SK-N-SH treated with all-trans-retinoic acid at 6 μM for 48 hours (cell line): ENCODE results near the gene ECI2.

Source experiments
- ATAC-seq: fragments of 200-7000 bp; cut with Tn5 transposase; 3 replicates; pipeline ENCODE4 v1.9.1; 2020; ENCODE audit warnings: mild to moderate bottlenecking, moderate library complexity
- ARNTL ChIP-seq: fragments of 450-650 bp; formaldehyde crosslinking; IDR thresholded peaks from 2 replicates; pipeline ENCODE4 v1.5.0; 2020; ENCODE audit warnings: low read depth, mild to moderate bottlenecking, moderate library complexity, borderline replicate concordance
- BACH2 ChIP-seq: fragments of 250-450 bp; sonication (Bioruptor Pico); IDR thresholded peaks from 2 replicates; pipeline ENCODE4 v1.9.0; 2021; ENCODE audit warnings: mild to moderate bottlenecking, borderline replicate concordance
- CREB5 ChIP-seq: fragments of 250-450 bp; sonication (Bioruptor Pico); IDR thresholded peaks from 2 replicates; pipeline ENCODE4 v1.5.1; 2020; ENCODE audit warnings: low read depth, mild to moderate bottlenecking, moderate library complexity
- CSDC2 ChIP-seq: fragments of 250-450 bp; sonication (Bioruptor Pico); IDR thresholded peaks from 2 replicates; pipeline ENCODE4 v1.5.0; 2020; ENCODE audit warnings: mild to moderate bottlenecking, moderate library complexity
- CSRNP3 ChIP-seq: fragments of 250-450 bp; sonication (Bioruptor Pico); IDR thresholded peaks from 2 replicates; pipeline ENCODE4 v1.5.1; 2021; ENCODE audit warnings: mild to moderate bottlenecking, moderate library complexity
- ESRRG ChIP-seq: fragments of 250-450 bp; sonication (Bioruptor Pico); IDR thresholded peaks from 2 replicates; pipeline ENCODE4 v1.6.1; 2021; ENCODE audit warnings: mild to moderate bottlenecking
- GLIS3 ChIP-seq: fragments of 250-450 bp; sonication (Bioruptor Pico); IDR thresholded peaks from 2 replicates; pipeline ENCODE4 v1.5.0; 2020; ENCODE audit warnings: mild to moderate bottlenecking, moderate library complexity
- ISL1 ChIP-seq: fragments of 250-450 bp; sonication (Bioruptor Pico); IDR thresholded peaks from 2 replicates; pipeline ENCODE4 v2.1.2; 2022; ENCODE audit warnings: mild to moderate bottlenecking, moderate library complexity
- OSR1 ChIP-seq: fragments of 250-450 bp; sonication (Bioruptor Pico); IDR thresholded peaks from 2 replicates; pipeline ENCODE4 v1.8.0; 2022; ENCODE audit warnings: moderate library complexity, mild to moderate bottlenecking, inconsistent platforms
- PATZ1 ChIP-seq: fragments of 250-450 bp; sonication (Bioruptor Pico); IDR thresholded peaks from 2 replicates; pipeline ENCODE4 v1.8.0; 2020; ENCODE audit warnings: mild to moderate bottlenecking, moderate library complexity, borderline replicate concordance
- RARB ChIP-seq: fragments of 250-450 bp; sonication (Bioruptor Pico); IDR thresholded peaks from 2 replicates; pipeline ENCODE4 v1.8.0; 2021; ENCODE audit warnings: mild to moderate bottlenecking, moderate library complexity
- SNAI2 ChIP-seq: fragments of 250-450 bp; sonication (Bioruptor Pico); IDR thresholded peaks from 2 replicates; pipeline ENCODE4 v1.5.0; 2020; ENCODE audit warnings: mild to moderate bottlenecking, moderate library complexity
- TCF4 ChIP-seq: fragments of 250-450 bp; sonication (Bioruptor Pico); IDR thresholded peaks from 2 replicates; pipeline ENCODE4 v1.8.0; 2021; ENCODE audit warnings: mild to moderate bottlenecking, moderate library complexity, borderline replicate concordance
- TOX ChIP-seq: fragments of 250-450 bp; sonication (Bioruptor Pico); IDR thresholded peaks from 2 replicates; pipeline ENCODE4 v1.8.0; 2021; ENCODE audit warnings: mild to moderate bottlenecking, moderate library complexity, borderline replicate concordance
- TSHZ2 ChIP-seq: fragments of 250-450 bp; sonication (Bioruptor Pico); IDR thresholded peaks from 2 replicates; pipeline ENCODE4 v1.5.0; 2020; ENCODE audit warnings: mild to moderate bottlenecking, moderate library complexity
- ZC3H10 ChIP-seq: fragments of 250-450 bp; sonication (Bioruptor Pico); IDR thresholded peaks from 2 replicates; pipeline ENCODE4 v1.5.1; 2021; ENCODE audit warnings: mild to moderate bottlenecking, moderate library complexity
- ZFP3 ChIP-seq: fragments of 250-450 bp; sonication (Bioruptor Pico); IDR thresholded peaks from 2 replicates; pipeline ENCODE4 v1.5.0; 2020; ENCODE audit warnings: mild to moderate bottlenecking, moderate library complexity
- ZFP30 ChIP-seq: fragments of 450-650 bp; formaldehyde crosslinking; IDR thresholded peaks from 2 replicates; pipeline ENCODE4 v1.5.0; 2022; ENCODE audit warnings: mild to moderate bottlenecking, moderate library complexity
- ZNF565 ChIP-seq: fragments of 450-650 bp; formaldehyde crosslinking; conservative IDR thresholded peaks from 2 replicates; pipeline ENCODE4 v1.5.0; 2020; ENCODE audit warnings: low read depth, mild to moderate bottlenecking, moderate library complexity
- ZNF70 ChIP-seq: fragments of 450-650 bp; formaldehyde crosslinking; IDR thresholded peaks from 2 replicates; pipeline ENCODE4 v1.5.0; 2020; ENCODE audit warnings: mild to moderate bottlenecking, moderate library complexity

The ECI2 gene

GRCh38 chr6:4128748-4129147 lies 6.6 kb downstream of the ECI2 start:
- no peak for TF ChIP-seq BACH2
- no peak for TF ChIP-seq ZFP30 (CRISPR knock-in tag)
- TF ChIP-seq OSR1 (CRISPR knock-in tag): no peak
- TF ChIP-seq ARNTL (CRISPR knock-in tag): no peak
- ATAC-seq: no peak

- no peak for ATAC-seq
- TF ChIP-seq BACH2: no peak
Measured at GRCh38 chr6:4128072-4128471, 7.3 kb downstream of the ECI2 start.

GRCh38 chr6:4125933-4126864 lies 9.2 kb downstream of the ECI2 start:
- TF ChIP-seq RARB (CRISPR knock-in tag) (no peak), ZNF565 (no peak), CSDC2 (CRISPR knock-in tag) (no peak), GLIS3 (CRISPR knock-in tag) (no peak), ZC3H10 (CRISPR knock-in tag) (no peak), TCF4 (CRISPR knock-in tag) (no peak), TOX (CRISPR knock-in tag) (no peak), CSRNP3 (no peak), ZFP30 (CRISPR knock-in tag) (no peak), TSHZ2 (CRISPR knock-in tag) (no peak), SNAI2 (CRISPR knock-in tag) (no peak), ISL1 (CRISPR knock-in tag) (no peak), ZFP3 (CRISPR knock-in tag) (no peak), BACH2 (no peak), PATZ1 (CRISPR knock-in tag) (no peak), ARNTL (CRISPR knock-in tag) (no peak), ZNF70 (CRISPR knock-in tag) (no peak), ESRRG (CRISPR knock-in tag) (no peak), OSR1 (CRISPR knock-in tag) (no peak)
- peak; percentile 99 for ATAC-seq

- ATAC-seq: peak; percentile 11; the same call in 2 of the 3 replicates
Measured at GRCh38 chr6:4125500-4125899, 9.9 kb downstream of the ECI2 start.

More at GRCh38 chr6:4125500-4125899, 9.9 kb downstream of the ECI2 start:
- TF ChIP-seq CREB5 (CRISPR knock-in tag): no peak
- no peak for TF ChIP-seq ZC3H10 (CRISPR knock-in tag)
- TF ChIP-seq ZNF70 (CRISPR knock-in tag): no peak
- no peak for TF ChIP-seq GLIS3 (CRISPR knock-in tag)
- no peak for TF ChIP-seq TCF4 (CRISPR knock-in tag)
- TF ChIP-seq TSHZ2 (CRISPR knock-in tag): no peak
- no peak for TF ChIP-seq ISL1 (CRISPR knock-in tag)
- TF ChIP-seq RARB (CRISPR knock-in tag): no peak
- TF ChIP-seq BACH2: no peak
- TF ChIP-seq, all 23 proteins: peak for 0
